Activated T-cell treated with anti-CD3 and anti-CD28 coated beads, Interleukin-2, amount 50 U/mL, for 24 hours (primary cell): ENCODE measurements around the gene NOL7.

Experiments
- DNase-seq: peaks from one replicate; pipeline ENCODE4 v3.0.0-alpha.2; 2020
- H3K27ac Mint-ChIP-seq: 2 replicates; pipeline ENCODE4 v1.8.0; 2020; ENCODE audit warnings: mild to moderate bottlenecking, mixed read lengths
- H3K27me3 Mint-ChIP-seq: 2 replicates; pipeline ENCODE4 v1.8.0; 2020; ENCODE audit warnings: mixed read lengths
- H3K36me3 Mint-ChIP-seq: 2 replicates; pipeline ENCODE4 v1.8.0; 2020; ENCODE audit warnings: low read depth, mixed read lengths
- H3K4me1 Mint-ChIP-seq: 2 replicates; pipeline ENCODE4 v1.8.0; 2020; ENCODE audit warnings: low read depth, mixed read lengths
- H3K4me3 Mint-ChIP-seq: 2 replicates; pipeline ENCODE4 v1.8.0; 2020; ENCODE audit warnings: mild to moderate bottlenecking, moderate library complexity, mixed read lengths
- H3K9me3 Mint-ChIP-seq: 2 replicates; pipeline ENCODE4 v1.8.0; 2020; ENCODE audit warnings: mixed read lengths

NOL7 gene

GRCh38 chr6:13586603-13587542 lies 28.3 kb upstream of the NOL7 start:
- no peak overlapping the region for H3K4me3 Mint-ChIP-seq
- H3K27me3 Mint-ChIP-seq, result no peaks in the 10 kb centered on the region
- H3K4me1 Mint-ChIP-seq, result no peaks in the 10 kb centered on the region
- peaks cover 57% of the 10 kb centered on the region for H3K36me3 Mint-ChIP-seq
- no peak for DNase-seq
- no peak overlapping the region for H3K27ac Mint-ChIP-seq
- no peaks in the 10 kb centered on the region for H3K9me3 Mint-ChIP-seq

- Mint-ChIP-seq H3K36me3 (peaks cover 62% of the 10 kb centered on the region), H3K27me3 (no peaks in the 10 kb centered on the region), H3K9me3 (no peaks in the 10 kb centered on the region), H3K4me3 (no peak overlapping the region), H3K4me1 (peaks cover 2% of the 10 kb centered on the region), H3K27ac (no peak overlapping the region)
- DNase-seq, result no peak
Observed at GRCh38 chr6:13589801-13590200, 25.3 kb upstream of the NOL7 start.

- no peak overlapping the region for H3K27ac Mint-ChIP-seq
- no peaks in the 10 kb centered on the region for H3K27me3 Mint-ChIP-seq
- no peaks in the 10 kb centered on the region for H3K9me3 Mint-ChIP-seq
- DNase-seq, result no peak
- peaks cover 64% of the 10 kb centered on the region for H3K36me3 Mint-ChIP-seq
- no peak overlapping the region for H3K4me3 Mint-ChIP-seq
- H3K4me1 Mint-ChIP-seq, result peaks cover 2% of the 10 kb centered on the region
Observed at GRCh38 chr6:13590574-13591153, 24.5 kb upstream of the NOL7 start.

GRCh38 chr6:13591205-13591921 lies 23.8 kb upstream of the NOL7 start:
- DNase-seq, result no peak
- no peaks in the 10 kb centered on the region for H3K27me3 Mint-ChIP-seq
- no peaks in the 10 kb centered on the region for H3K9me3 Mint-ChIP-seq
- H3K27ac Mint-ChIP-seq, result no peak overlapping the region
- no peak overlapping the region for H3K4me3 Mint-ChIP-seq
- H3K4me1 Mint-ChIP-seq, result peaks cover 2% of the 10 kb centered on the region
- H3K36me3 Mint-ChIP-seq, result peaks cover 64% of the 10 kb centered on the region

- H3K27ac Mint-ChIP-seq, result peak overlapping the region; percentile 23
- no peak overlapping the region for H3K4me3 Mint-ChIP-seq
- H3K36me3 Mint-ChIP-seq, result peaks cover 65% of the 10 kb centered on the region
- no peak for DNase-seq
- no peaks in the 10 kb centered on the region for H3K27me3 Mint-ChIP-seq
- H3K9me3 Mint-ChIP-seq, result no peaks in the 10 kb centered on the region
- peaks cover 2% of the 10 kb centered on the region for H3K4me1 Mint-ChIP-seq
Observed at GRCh38 chr6:13593103-13593502, 22.0 kb upstream of the NOL7 start.

- no peak for DNase-seq
- Mint-ChIP-seq H3K27ac (no peak overlapping the region), H3K36me3 (peaks cover 65% of the 10 kb centered on the region), H3K9me3 (no peaks in the 10 kb centered on the region), H3K4me3 (no peak overlapping the region), H3K4me1 (peaks cover 2% of the 10 kb centered on the region), H3K27me3 (no peaks in the 10 kb centered on the region)
Observed at GRCh38 chr6:13593720-13594119, 21.4 kb upstream of the NOL7 start.

- Mint-ChIP-seq H3K27ac (no peak overlapping the region), H3K27me3 (no peaks in the 10 kb centered on the region), H3K4me3 (no peak overlapping the region), H3K36me3 (peaks cover 82% of the 10 kb centered on the region), H3K9me3 (no peaks in the 10 kb centered on the region), H3K4me1 (peaks cover 2% of the 10 kb centered on the region)
- DNase-seq, result no peak
Observed at GRCh38 chr6:13597073-13597472, 18.1 kb upstream of the NOL7 start.

- H3K9me3 Mint-ChIP-seq, result no peaks in the 10 kb centered on the region
- no peak overlapping the region for H3K27ac Mint-ChIP-seq
- H3K4me1 Mint-ChIP-seq, result no peaks in the 10 kb centered on the region
- no peak overlapping the region for H3K4me3 Mint-ChIP-seq
- no peaks in the 10 kb centered on the region for H3K27me3 Mint-ChIP-seq
- peaks cover 74% of the 10 kb centered on the region for H3K36me3 Mint-ChIP-seq
- DNase-seq, result no peak
Observed at GRCh38 chr6:13600036-13600435, 15.1 kb upstream of the NOL7 start.

GRCh38 chr6:13604135-13604534 lies 11.0 kb upstream of the NOL7 start:
- H3K36me3 Mint-ChIP-seq, result peaks cover 46% of the 10 kb centered on the region
- no peak overlapping the region for H3K27ac Mint-ChIP-seq
- no peak overlapping the region for H3K4me3 Mint-ChIP-seq
- no peaks in the 10 kb centered on the region for H3K4me1 Mint-ChIP-seq
- no peak for DNase-seq
- H3K9me3 Mint-ChIP-seq, result no peaks in the 10 kb centered on the region
- H3K27me3 Mint-ChIP-seq, result no peaks in the 10 kb centered on the region

GRCh38 chr6:13604546-13605416 lies 10.4 kb upstream of the NOL7 start:
- Mint-ChIP-seq H3K36me3 (peaks cover 39% of the 10 kb centered on the region), H3K4me3 (no peak overlapping the region)

GRCh38 chr6:13605634-13606033 lies 9.5 kb upstream of the NOL7 start:
- Mint-ChIP-seq H3K27ac (no peak overlapping the region), H3K9me3 (no peaks in the 10 kb centered on the region), H3K4me3 (no peak overlapping the region), H3K36me3 (peaks cover 33% of the 10 kb centered on the region), H3K27me3 (no peaks in the 10 kb centered on the region), H3K4me1 (no peaks in the 10 kb centered on the region)
- no peak for DNase-seq

More at GRCh38 chr6:13604546-13605416, 10.4 kb upstream of the NOL7 start:
- DNase-seq, result no peak
- Mint-ChIP-seq H3K4me1 (no peaks in the 10 kb centered on the region), H3K27ac (no peak overlapping the region), H3K27me3 (no peaks in the 10 kb centered on the region), H3K9me3 (no peaks in the 10 kb centered on the region)

- Mint-ChIP-seq H3K4me1 (peaks cover 31% of the 10 kb centered on the region), H3K27ac (peak overlapping the region; percentile 86), H3K27me3 (no peaks in the 10 kb centered on the region), H3K36me3 (peaks cover 48% of the 10 kb centered on the region), H3K9me3 (no peaks in the 10 kb centered on the region), H3K4me3 (no peak overlapping the region)
- DNase-seq, result no peak
Observed at GRCh38 chr6:13611715-13612114, 3.4 kb upstream of the NOL7 start.

- Mint-ChIP-seq H3K36me3 (peaks cover 57% of the 10 kb centered on the region), H3K27ac (no peak overlapping the region), H3K27me3 (no peaks in the 10 kb centered on the region), H3K4me3 (peak overlapping the region; percentile 98), H3K4me1 (peaks cover 42% of the 10 kb centered on the region), H3K9me3 (no peaks in the 10 kb centered on the region)
- DNase-seq, result no peak
Observed at GRCh38 chr6:13613029-13613594, 2.0 kb upstream of the NOL7 start.
